Heart left ventricle (tissue), 13 donors: ENCODE data around the gene BAZ2B.

Source experiments
- CTCF ChIP-seq, 12 donors: fragments of 200-600 bp; sonication (generic) in 4 of 12; IDR thresholded peaks; one replicate each; pipeline versions ENCODE4 v1.5.0 to v1.8.0; 2018 to 2022; ENCODE audit warnings: antibody characterized with exemption in 12 of 12, mild to moderate bottlenecking in 5 of 12
- POLR2A ChIP-seq, 2 donors: fragments of 450-650 bp; IDR thresholded peaks; one replicate each; pipeline ENCODE4 v1.6.1; 2017; ENCODE audit warnings: antibody characterized with exemption in 2 of 2, mild to moderate bottlenecking in 2 of 2, moderate library complexity in 2 of 2
- donor health status: ischemic (EF 13 %, LVEDD 7.1; RV severe dilation, severe dysfunction).
- donor health status: DM: no; HTN: yes; CAD: no.
- donor health status: DM: no; HTN: no; CAD: no.
- donor health status: ischemic (EF 25% LVEDD 6.9; RV normal size, moderate dysfunction).
- donor health status: ischemic (EF 25% LVEDD 5.7; RV mildly dilated, moderate dysfunction).
- donor health status: ischemic (EF 35%, LVEDD 5.7; RV mildly dilated, moderate dysfunction).
- donor health status: nonischemic (EF 11% LVEDD 7.7; RV severe dilation, severe dysfunction).
- donor health status: DM: yes; HTN: yes; CAD: no.
- donor health status: PGD.
- donor health status: ischemic (EF 29% LVEDD 5.4; RV normal size, mild dysfunction).
- donor health status: nonischemic (EF 23%, LVEDD 6.1; RV moderate dilation, normal function).

GRCh38 chr2:159589286-159589685 is 27.1 kb downstream of the BAZ2B start:
- no peak for TF ChIP-seq CTCF (IDR thresholded peaks at IDR 0.05)
- TF ChIP-seq POLR2A (IDR thresholded peaks at IDR 0.05) = no peak
